Measurements from ENCODE around the gene PDE1A.
A peak's percentile ranks its signal among the peaks of the same experiment; 100 is the strongest.
"Not testable (repeated sequence)": the region's sequence is repeated elsewhere in the genome, so short reads cannot be mapped to it uniquely, and the experiment has no call there.

PDE1A gene

DNA sequence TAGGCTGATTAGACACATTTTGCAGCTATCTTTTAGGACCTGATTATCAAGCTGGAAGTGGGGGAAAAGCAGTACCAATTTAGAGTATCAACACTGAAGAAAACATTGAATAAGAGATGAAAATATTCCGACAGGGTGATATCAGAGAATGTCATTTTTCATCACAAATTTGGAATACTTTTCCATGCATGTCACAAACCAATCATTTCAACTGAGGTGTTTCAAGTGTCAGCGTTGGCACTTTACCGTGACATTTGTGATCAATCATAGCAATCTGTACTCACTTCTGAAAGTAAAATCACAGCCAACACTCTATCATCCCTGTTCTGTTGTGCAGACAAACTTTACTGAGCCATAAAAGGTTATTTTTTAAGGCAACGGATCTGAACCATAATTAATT is 75.4 kb downstream of the PDE1A start:
- DNase-seq = no peak

DNA sequence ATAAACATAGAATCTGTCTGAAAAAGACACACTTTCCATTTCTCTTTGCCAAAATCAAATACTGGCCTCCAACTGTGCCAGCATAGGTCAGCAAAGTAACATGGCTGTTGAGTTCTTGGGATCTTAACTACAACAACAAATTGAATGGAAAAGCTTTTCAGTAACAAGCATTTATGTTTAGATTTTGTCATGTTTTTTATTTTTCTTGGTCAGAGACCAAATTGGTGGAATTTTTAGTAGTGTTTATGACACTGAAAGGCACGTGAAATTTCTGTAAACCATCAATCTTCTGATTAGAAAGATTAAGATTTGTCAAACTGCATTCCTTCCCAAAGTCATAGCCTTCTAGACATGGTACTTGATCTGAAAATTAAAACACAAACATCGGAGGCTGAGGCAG is 77.6 kb downstream of the PDE1A start:
- DNase-seq = no peak

DNA sequence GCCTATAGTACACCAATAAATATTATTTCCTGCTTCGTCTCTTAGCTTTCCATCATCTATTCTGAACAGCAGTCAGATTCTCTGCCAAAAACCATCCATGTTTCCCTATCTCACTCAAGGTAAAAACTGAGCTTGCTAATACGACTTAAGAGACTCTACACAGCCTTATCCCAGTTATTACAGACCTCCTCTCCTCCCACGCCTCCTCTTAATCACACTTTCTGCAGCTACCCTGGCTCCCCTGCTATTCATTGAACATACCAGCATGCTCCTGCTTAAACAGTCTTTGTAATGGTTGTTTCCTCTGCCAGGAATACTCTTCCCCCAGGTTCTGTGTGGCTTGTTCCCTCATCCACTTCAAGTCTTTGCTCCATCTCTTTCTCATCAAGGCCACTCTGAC is 81.5 kb downstream of the PDE1A start:
- DNase-seq = no peak

GRCh38 chr2:182330451-182331305 is 96.2 kb downstream of the PDE1A start:
- no peak for DNase-seq

- no peak for DNase-seq
These were observed 102.2 kb downstream of the PDE1A start for GRCh38 chr2:182324665-182325064.

DNA sequence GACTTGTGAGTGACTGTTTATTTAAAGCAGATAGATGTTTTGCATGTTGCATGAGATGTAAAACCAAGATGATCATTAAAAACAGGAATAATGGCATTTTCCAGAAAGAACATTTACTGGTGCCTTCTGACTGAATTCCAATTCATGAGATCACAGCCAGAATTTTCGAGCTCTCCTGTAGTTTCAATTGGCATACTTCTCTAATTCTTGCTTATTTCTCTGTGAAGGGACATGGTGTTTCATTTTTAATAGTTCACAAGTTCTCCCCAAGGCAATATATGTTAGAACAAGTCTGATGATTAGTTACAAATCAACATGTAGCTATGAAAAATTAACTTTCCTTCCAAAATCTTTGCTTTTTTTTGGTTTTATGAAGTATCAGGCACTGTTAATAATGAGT is 105.7 kb downstream of the PDE1A start:
- DNase-seq = no peak

GRCh38 chr2:182319556-182320505 is 107.0 kb downstream of the PDE1A start:
- DNase-seq = no peak

- DNase-seq = no peak
These were observed 108.2 kb downstream of the PDE1A start for GRCh38 chr2:182318466-182319220.

DNA sequence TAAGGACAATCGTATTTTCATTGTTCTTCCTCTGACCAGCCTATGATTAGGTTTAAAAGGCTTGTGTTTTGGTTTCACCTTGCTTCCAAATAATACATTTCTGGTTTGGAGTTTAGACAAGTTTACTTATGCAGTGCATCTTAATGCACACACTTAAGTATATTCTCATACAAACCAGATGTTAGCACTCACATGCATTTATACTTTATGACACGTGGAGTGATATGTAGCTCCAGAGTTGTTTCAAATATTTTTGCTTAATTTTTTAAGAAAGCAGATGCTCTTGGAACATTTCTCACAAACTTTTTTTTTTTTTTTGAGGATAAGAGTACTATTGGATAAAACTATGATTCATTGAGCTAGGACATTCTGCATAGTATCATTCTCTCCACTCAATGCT is 109.9 kb downstream of the PDE1A start:
- DNase-seq = no peak

- DNase-seq = no peak
These were observed 123.9 kb downstream of the PDE1A start for GRCh38 chr2:182302972-182303371.

GRCh38 chr2:182302174-182302573 is 124.7 kb downstream of the PDE1A start:
- DNase-seq = peak; percentile 46

- no peak for DNase-seq
These were observed 125.7 kb downstream of the PDE1A start for GRCh38 chr2:182301093-182301492.

DNA sequence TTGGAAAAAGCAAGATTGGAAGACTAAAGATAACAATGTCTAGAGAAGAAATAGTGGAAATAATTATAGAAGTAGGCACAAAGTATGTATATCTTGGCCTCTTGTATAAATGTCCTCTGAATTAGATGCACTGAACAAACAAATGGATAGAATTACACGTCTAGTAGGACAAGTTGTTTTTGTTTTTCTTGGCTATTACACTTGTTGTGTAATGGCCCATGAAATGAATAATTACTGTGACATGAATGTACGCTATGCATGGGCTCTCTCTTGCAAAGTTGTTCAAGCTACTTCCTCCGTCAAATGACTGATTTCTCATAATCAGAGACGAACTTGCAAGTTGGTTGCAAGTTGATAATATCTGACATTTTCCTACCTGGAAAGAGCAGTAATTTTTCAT is 126.2 kb downstream of the PDE1A start:
- DNase-seq = no peak

DNA sequence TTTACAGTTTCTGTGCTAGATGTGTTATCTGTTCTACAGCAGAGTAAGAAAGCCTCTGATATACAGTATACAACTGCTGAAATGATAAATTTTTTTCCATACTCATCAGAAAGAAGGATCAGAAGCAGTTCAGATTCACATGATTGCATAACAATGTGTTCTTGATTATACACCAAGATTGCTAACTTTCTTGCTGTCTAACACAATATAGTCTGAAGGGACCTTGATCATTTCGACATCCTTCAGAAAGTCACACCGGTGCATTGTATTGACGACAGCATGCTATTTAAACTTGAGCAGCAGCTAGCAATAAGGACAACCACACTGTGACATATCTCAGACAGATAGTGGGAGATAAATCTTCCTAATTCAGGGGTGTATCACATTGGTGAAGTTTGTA is 127.2 kb downstream of the PDE1A start:
- DNase-seq = no peak

GRCh38 chr2:182298456-182298855 is 128.4 kb downstream of the PDE1A start:
- DNase-seq = no peak

- no peak for DNase-seq
These were observed 135.5 kb downstream of the PDE1A start for GRCh38 chr2:182291296-182291695.

GRCh38 chr2:182283512-182283911 is 143.3 kb downstream of the PDE1A start:
- DNase-seq = no peak

GRCh38 chr2:182281276-182281675 is 145.6 kb downstream of the PDE1A start:
- no peak for DNase-seq

- DNase-seq = peak; percentile 23
These were observed 146.7 kb downstream of the PDE1A start for GRCh38 chr2:182280118-182280517.

GRCh38 chr2:182276662-182277061 is 150.2 kb downstream of the PDE1A start:
- DNase-seq = not testable (repeated sequence)

DNA sequence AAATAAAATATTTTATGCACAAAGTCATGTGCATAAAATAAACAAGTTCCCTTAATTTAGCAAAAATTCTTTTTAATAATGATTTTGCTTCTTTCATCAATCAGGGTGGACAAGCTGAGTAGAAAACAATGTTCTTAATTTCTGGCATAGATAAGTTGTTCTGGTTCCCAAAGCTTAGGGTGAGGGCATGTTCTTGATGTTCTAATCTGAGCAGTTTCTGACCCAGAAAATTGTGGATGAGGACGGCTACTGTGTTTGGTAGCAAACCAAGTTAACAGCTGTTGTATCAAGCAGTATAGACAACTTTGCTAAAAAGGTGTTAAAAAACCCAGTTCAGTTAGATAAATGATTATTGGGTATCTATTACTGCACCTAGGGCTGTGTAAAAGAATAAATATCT is 158.9 kb downstream of the PDE1A start:
- no peak for DNase-seq

DNA sequence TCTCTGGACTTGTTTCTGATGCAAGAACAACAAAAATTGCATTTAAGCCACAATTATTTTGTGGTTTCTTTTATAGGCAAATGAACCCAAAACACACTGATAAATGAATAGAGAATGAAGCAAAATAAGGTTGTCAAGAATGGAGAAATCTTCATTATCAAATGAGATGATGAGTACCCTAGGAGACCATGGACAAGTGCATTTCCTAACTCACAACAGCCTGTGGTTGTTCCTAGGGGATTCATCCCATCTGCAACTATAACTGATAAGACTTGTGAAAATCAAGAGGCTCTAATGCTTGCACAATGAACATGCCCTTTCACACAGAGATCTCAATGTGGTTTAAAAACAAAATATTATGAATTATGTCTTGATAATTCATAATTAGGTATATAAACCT is 159.9 kb downstream of the PDE1A start:
- DNase-seq = no peak

DNA sequence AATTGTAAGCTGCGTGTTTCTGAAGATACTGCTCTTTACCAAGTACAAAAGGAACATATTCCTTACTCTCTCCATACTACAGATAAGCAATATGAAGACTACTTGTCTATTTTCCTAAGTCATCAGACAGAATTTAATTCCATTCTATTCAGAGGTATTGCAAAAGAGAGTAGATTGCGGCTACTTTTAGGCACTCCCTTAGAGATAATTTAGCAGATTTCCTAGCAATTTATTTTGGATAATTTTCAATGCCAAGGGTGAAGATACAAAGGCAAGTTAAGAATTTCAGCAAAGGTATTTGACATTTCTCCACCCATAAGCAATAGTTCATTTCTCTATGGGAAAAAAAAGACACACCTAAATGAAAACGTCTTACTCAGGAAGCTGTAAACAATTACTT is 161.1 kb downstream of the PDE1A start:
- no peak for DNase-seq

All from femur (tissue), 1 donor.